GM18861 (cell line): ENCODE results near the gene PSORS1C2.

ENCODE experiments used
- ATAC-seq: cut with Tn5 transposase; IDR thresholded peaks from one replicate; pipeline ENCODE4 v1.9.1; 2021; ENCODE audit not compliant: unreplicated experiment

Gene PSORS1C2

DNA sequence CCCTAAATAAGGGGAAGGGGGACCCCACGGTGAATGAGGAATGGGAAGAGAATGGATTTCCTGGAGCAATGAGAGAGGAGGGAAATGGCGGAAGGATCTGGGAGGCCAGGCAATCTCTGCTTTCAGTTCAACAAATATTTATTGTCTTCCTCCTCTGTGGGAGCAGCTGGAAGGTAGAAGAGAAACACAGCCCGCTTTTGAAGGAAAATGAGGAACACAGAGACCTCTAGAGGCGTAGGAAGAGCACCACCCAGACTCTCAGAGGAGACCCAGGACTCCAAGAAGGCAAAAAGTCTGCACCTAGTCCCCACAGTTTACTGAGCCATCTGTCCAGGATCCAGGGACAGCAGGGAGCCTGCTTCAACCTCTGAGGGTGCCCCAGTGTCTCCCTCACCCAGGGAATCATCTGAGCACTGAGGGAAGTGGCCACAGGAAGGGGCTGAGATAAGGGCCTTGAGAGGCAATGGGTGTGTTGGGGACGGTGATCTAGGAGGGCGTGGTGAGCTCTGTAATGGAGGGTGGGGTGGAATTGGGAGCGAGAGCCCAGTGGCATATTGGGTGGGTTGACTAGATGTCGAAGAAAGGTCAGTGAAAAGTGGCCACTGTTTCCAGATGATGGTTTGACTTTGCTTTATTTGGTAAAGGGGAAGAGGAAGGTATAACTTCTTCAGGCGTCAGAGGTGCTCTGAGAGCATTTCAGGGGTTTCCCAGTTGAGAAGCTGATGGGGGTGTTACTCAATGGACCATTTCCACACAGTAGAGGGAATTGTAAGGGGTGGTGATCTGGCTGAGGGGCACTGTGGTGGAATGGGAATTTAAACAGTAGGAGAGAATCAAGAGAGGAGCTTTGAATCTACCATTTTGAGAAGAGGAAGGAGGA, 23.7 kb downstream of the PSORS1C2 start:
- no peak for ATAC-seq

- no peak for ATAC-seq
Observed at GRCh38 chr6:31114541-31114878, 24.4 kb downstream of the PSORS1C2 start, which contains the start of gene PSORS1C1. Gene PSORS1C1 (plus strand): TSS chr6:31114800. CDS start chr6:31129633, 14,833 bp downstream.

DNA sequence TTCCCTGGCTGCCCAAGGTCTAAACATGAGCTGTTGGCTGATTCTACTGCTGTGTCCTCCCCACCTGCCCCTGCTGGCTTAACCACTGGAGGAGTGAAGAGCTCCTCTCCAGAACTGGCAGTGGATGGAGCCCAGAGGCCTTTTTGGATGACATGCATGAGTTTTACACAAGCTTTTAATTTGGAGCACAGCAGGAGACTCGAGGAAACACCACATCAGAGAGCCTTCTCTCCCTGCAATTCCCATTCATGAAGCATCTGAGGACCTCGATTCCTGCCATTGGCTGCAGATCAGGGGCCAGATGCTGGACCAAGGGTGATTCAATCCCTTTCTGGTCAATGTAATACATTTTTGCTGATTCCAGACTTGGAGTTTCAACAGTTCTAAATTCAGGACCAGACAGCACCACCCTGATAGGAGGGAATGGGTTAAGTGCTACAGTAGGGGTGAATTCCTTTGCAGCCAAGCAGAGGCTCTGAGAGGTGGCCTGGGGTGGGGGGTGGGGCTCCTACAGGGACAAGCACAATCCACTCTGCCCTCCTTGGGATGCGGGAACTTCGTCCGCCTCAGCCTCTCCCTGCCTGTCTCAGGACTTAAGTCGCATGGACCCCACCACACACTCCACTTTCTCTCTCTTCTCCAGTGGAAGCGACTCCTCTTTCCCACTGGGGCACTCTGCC, 24.9 kb downstream of the PSORS1C2 start:
- no peak for ATAC-seq

DNA sequence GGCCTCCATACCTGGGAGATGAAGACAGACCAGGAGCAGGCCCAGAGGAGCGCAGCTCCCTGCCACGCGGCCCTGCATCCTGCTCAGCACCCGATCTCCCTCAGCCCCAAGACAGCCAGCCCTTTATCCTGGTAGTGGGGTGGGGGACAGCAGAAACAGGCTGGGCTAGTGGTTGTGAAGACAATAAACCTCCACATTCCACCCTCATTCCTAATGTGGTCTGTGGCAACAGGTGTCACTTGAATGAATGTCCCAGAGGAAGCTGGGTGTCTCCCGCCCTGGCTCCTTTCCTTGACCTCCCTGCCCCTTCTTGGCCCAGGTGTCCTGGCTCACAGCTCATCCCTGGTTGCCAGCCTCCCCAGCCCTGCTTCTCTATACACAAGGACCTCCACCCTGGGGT, 26.4 kb downstream of the PSORS1C2 start, which contains the start of gene C6orf15:
C6orf15 (minus strand) TSS at position 98 of the 400 bp plus-strand sequence; CDS start at position 78, 20 bp downstream.
- ATAC-seq = no peak

GRCh38 chr6:31111712-31112111, 27.2 kb downstream of the PSORS1C2 start:
- no peak for ATAC-seq

- no peak for ATAC-seq
Observed at GRCh38 chr6:31110825-31111582, 27.9 kb downstream of the PSORS1C2 start.

GRCh38 chr6:31107052-31107451, 31.8 kb downstream of the PSORS1C2 start:
- ATAC-seq = no peak

GRCh38 chr6:31103136-31103535, 35.7 kb downstream of the PSORS1C2 start:
- no peak for ATAC-seq

DNA sequence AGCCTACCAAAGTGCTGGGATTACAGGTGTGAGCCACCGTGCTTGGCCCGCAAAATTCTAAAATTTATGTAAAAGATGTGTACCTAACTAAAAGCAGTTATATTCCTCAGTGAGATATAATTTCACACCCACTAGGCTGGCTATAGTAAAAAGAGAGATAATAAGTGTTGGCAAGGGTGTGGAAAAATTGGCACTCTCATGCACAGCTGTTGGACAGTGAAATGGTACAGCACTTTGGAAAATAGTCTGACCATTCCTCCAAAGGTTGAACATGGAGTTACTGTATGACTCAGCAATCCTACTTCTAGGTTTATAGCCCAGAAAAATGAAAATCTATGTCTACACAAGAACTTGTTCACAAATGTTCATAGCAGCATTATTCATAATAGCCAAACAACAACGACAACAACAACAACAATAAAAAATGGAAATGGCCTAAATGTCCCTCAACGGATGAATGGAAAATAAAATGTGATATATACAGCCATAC, 40.4 kb downstream of the PSORS1C2 start:
- no peak for ATAC-seq

- ATAC-seq = no peak
Observed at GRCh38 chr6:31096656-31097055, 42.2 kb downstream of the PSORS1C2 start.

GRCh38 chr6:31096215-31096614, 42.7 kb downstream of the PSORS1C2 start:
- no peak for ATAC-seq

- ATAC-seq = no peak
Observed at GRCh38 chr6:31094389-31094881, 44.4 kb downstream of the PSORS1C2 start.

GRCh38 chr6:31092769-31093505, 45.9 kb downstream of the PSORS1C2 start:
- ATAC-seq = no peak

- no peak for ATAC-seq
Observed at GRCh38 chr6:31092238-31092637, 46.6 kb downstream of the PSORS1C2 start.

DNA sequence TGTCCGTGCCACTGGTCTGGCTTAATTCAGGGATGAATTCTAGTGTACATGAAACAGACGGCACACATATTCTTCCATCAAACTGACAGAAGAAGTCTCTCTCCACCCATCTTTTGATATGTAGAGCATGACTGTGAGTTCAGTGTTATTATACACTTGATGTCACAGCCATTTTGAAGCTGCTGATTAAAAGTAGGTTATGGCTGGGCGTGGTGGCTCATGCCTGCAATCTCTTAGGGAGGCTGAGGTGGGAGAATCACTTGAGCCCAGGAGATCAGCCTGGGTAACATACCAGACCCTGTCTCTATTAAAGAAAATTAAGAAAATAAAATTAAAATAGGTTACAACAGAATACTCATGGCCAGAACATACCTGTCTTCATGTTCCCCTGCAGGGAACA, 47.2 kb downstream of the PSORS1C2 start:
- ATAC-seq = no peak

DNA sequence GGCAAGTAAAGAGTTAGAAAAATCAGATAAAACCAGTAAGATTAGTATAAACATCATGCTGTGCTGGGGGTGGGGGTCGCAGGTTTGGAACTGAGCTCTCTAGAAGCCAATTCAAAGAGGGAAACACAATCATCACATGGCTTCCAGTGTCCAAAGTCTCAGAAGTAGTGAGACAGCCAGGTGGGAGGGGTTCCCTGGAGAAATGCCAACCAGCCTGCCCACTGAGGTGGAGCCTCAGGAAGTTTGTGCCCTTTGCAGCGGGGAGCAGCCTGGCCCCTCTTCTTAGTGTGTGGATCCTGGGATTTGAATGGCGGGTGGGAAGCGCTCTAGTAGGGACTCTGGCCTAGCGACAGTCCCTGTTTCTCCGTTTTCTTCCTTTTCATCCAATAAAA, 47.9 kb downstream of the PSORS1C2 start:
- no peak for ATAC-seq

DNA sequence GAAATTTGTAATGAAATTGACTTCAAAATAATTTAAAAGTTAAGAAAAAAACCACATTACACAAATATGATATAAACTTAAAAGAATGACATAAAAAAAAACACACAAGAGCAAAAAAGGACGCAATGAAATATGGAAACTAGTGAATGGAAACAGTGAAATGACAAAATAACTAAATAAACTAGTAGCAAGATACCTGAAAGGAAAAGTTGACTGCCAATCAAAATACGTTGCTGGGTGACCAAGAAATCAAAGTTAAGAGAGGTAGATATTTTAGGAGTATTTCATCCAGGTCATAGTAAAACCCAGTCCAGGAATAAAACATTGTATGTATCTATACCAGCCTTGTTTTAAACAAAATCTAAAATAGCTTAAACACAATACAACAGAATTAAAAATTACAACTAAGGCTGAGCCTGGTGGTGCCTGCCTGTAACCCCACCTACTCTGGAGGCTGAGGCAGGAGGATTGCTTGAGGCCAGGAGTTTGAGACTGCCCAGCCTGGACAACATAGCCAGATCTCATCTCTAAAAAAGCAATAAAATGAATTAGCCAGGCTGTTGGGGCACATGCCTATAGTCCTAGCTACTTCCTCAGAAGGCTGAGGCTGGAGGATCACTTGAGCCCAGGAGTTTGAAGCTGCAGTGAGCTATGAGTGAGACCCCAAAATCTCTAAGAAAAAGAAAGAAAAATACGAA, 48.4 kb downstream of the PSORS1C2 start:
- ATAC-seq = no peak
